NCI-H2081 (cell line): ENCODE measurements around the gene CCDC157.
"Not testable (repeated sequence)": the region's sequence is repeated elsewhere in the genome, so short reads cannot be mapped to it uniquely, and the experiment has no call there.

Experiments
- DNase-seq, 2 experiments: peaks; one replicate each; lab custom pipeline; 2025; lab: John Stamatoyannopoulos, UW

CCDC157 gene

DNA sequence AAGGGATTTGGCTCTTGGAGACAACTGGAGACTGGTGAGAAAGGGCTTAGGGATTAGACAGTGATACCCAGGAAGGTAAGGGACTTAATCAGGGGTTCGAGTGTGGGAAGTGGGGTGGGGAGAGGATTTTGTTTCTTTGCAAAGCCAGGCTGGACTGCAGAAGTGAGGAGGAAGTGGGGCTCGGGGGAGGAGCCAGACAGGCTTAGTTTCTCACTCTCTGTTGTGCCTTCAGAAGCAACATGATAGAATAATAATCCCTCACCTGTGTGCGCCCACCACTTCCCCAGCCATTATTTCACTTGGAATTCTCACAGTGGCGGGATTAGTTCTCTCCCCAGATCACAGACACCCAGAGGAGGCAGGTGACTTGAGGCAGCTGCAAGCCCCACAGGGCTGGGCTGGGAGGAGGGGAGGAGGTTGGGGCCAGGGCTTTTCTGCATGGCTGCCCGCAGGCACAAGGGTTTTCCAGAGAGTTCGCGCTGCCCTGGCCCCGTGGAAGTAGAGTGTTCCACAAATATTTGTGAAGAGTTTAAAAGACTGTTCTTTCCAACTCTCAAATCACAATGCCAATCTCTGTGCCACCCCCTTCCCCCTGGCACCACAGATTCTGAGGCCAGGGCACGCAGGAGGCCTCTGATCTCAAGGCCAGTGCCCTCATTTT is 36.0 kb downstream of the CCDC157 start:
- no peak for DNase-seq

DNA sequence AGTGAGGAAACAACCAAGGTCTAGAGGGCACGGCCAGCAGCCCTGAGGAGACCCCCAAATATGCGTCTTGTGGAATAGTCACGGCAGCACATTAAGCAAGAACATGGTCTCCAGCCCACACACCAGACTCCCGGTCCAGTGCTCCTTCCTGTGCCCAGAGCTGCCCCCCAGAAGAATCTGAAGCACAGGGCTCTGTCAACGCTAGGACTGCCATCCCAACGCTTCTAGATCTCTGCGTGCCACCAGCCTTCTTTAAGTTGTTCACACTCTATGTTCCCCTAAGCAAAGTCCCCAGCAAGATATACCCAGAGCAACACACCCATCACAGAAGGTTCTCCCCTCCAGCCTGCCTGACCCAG is 36.5 kb downstream of the CCDC157 start:
- no peak for DNase-seq

DNA sequence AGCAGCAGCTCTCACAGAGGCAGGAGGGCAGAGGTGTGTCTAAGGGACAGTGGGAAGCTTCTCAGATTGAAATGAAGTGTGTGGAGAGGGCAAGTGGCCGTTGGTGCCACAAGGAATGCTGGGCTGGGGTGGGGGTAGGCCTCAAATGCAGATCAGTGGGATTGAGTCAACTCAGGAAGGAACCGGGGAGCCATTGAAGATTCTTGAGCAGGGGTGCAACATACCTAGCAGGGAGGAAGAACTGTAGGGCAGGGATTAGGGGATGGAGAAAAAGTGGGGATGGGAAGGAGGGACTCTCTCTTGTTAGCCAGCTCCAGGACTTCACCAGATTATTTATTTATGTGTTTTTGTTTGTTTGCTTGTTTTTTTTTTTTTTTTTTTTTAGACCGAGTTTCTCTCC is 37.1 kb downstream of the CCDC157 start:
- no peak for DNase-seq

DNA sequence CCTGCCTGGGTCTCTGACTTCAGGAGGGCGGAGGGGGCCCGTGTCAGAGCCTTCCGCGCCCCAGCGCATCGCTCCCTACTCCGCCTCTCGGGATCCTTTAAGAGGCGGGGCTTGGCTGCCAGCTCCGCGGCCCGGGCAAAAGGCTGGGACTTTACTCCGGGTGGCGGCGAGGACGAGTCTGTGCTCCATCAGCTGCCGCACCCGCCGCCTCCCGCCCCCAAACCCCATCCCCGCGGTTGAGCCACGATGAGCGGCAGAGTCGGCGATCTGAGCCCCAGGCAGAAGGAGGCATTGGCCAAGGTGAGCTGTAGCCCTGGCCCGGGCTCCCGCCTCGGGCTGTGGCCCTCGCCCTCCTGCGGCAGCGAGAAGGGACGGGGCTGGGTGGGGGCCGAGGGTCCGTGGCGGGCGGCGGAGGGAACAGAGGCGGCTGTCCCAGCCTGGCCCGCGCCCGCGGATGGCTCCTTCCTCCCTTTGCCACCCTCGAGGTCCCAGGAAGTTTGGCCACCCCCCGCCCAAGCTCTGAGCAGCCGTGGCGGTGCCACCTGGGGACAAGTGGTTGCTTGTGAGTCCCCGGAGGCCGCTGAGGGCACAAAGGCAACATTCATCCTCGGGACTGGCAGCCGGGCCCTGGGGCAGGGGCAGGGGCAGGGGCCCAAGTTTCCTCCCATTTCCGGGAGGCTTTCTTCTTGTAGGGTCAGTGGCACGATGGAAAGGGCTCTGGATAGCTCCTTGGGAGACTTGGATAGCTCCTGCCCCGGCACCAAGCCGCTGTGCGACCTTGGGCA is 40.3 kb downstream of the CCDC157 start, which contains the start of gene SEC14L2:
Gene SEC14L2 (plus strand): TSS at position 148 of the 785 bp plus-strand sequence. CDS start 99 bp downstream, at position 247.
- peak; percentile 22 to 41 for DNase-seq

DNA sequence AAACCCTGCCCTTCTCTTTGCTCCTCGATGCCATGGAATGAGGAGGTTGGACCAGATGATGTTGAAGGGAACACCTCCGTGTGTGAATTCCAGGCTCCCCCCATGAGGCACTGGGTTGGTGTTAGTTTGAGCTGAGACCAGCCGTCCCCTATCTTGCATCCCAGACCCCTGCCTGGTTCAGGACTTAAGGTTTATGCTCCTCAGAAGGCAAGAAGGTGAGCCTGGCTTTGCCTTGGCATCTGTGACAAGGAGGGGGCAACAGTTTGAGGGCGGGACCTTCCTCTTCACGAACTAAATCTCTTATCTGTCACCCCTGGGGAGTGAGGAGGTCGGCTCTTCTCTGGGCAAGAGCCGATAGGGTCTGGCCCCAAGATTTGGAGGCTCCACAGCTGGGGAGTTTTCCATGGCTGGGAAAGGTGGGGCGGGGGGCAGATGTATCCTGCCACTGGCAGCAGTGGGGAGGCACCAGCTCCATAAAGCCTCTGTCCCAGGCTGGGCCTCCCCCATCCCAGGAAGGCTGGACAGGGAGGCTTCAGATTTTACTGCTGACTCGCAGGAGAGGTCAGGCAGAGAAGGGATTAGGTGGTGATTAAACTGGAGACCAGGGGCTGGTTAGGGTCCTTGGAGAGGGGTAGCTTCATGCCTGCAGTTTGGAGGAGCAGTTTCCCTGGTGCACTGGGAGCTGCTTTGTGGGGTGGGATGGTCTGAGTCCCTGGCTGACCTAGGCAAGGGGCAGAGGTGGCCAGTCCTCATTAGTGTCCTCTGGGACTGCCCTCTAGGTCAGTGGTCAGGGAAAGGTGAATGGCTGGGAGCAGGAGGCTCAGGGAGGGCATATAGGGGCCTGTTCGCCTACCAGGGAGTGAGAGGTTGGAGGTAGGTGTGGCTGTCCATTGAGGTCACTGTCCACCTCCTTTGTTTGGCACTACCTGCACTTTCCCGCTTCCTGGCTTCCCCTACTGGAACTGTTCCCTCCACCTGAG is 41.1 kb downstream of the CCDC157 start:
- no peak for DNase-seq

DNA sequence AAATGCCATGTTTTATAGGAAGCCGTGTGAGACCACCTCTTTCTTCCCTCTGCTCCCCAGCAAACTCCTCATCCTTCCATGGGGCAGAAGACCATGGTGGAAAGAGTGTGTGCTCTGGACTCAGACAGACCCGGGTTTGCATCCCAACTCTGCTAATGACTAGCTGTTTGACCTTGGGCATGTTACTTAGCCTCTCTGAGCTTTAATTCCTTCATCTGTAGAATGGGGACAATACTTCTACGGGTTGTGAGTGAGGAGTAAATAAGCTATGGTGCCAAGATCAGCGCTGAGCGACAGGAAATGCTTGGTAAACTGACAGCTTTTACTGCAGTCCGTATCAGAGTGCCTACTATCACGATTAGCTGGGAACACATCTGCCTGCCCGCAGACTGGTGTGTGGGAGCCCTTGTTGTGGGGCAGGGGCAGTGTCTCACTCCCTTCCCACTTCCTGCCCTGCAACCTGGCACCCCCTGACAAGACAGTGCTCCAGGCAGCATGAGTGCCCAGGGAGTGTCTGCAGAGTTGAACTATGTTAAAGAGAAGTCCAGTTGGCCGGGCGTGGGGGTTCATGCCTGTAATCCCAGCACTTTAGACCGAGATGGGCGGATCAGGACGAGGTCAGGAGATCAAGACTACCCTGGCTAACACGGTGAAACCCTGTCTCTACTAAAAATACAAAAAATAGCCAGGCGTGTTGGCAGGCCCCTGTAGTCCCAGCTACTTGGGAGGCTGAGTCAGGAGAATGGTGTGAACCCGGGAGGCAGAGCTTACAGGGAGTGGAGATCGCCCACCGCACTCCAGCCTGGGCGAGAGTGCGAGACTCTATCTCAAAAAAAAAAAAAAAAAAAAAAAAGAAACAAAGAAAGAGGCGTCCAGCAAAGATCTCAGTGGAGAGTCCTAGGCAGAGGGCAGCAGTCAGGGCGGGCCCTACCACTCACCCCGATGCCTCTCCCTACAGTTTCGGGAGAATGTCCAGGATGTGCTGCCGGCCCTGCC is 42.2 kb downstream of the CCDC157 start:
- DNase-seq: no peak

DNA sequence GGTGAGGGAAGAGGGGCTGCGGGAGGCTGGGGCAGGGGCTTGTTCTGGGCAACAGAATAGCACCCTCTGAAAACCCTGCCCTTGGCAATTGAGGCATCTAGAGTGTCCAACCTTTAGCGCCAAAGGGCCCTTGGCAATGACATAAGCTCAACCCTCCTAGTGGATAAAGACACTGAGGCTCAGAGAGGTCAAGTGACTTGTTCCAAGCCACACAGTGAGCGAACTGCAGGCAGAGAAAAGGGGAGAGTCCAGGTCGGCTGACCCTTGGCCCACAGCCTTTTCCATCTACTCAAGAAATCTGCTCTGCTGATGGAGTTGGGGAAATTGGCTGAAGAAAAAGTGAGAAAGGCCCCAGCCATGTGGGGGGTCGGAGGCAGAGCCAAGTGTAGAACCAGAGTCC is 42.9 kb downstream of the CCDC157 start:
- no peak for DNase-seq

DNA sequence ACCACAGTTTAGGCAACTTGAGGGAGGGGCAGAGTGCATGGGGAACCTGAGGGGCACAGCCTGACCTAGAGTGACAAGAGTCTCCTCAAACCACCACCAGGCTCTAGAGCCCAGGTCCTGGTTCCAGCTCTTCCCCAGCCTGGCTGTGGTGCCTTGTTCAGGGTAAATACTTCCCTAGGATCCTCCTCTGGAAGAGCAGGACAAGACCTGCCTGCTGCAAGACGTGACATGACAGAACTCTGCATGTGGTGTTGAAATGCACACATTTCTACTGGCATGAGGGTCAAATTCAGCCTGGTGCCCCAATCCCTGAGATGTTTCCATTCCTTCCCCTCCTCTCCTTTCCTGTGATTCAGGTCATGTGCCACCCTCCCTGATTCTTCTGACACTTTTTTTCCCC is 43.4 kb downstream of the CCDC157 start:
- DNase-seq: no peak

DNA sequence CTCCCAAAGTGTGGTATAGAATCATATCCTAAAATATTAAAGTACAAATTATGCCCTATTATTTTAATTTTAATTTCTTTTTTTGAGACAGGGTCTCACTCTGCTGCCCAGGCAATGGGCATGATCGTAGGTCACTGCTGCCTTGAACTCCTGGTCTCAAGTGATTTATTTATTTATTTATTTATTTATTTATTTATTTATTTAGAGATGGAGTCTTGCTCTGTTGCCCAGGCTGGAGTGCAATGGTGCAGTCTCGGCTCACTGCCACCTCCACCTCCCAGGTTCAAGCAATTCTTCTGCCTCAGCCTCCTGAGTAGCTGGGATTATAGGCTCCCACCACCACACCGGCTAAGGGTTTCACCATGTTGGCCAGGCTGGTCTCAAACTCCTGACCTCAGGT is 44.2 kb downstream of the CCDC157 start:
- not testable (repeated sequence) for DNase-seq

DNA sequence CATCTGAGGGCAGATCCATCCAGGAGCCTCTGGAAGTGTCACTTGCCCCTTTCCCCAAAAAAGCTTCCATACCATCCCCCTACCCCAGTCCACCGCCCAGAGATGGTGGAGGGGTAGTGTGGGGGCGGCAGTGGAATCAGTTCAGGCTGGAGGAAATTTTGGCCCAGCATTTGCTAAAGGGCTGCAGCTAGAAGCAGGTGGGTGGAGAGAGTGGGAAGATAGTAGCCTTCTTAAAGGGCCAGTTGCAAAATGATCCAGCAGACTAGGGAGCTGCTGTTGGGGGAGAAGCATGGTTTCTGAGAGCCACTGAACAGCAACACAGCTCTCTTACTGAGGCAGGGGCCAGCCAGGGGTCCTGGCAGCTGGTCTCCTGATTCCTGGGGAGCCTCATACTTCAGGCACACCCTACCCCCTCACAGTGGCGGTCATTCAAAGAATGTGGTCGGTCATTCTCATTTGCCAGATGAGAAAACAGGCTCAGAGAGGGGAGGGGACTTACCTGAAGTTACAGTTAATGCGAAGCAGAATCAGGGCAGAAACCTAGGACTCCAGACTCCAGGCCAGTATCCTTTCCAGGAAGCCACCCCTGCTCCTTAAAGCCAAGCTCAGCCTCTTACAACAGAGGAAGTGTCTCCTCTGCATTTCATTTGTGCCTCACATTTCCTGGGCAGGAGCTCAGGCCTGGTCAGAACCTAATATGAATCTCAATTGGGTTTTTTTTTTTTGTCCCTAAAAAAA is 45.4 kb downstream of the CCDC157 start:
- no peak for DNase-seq

DNA sequence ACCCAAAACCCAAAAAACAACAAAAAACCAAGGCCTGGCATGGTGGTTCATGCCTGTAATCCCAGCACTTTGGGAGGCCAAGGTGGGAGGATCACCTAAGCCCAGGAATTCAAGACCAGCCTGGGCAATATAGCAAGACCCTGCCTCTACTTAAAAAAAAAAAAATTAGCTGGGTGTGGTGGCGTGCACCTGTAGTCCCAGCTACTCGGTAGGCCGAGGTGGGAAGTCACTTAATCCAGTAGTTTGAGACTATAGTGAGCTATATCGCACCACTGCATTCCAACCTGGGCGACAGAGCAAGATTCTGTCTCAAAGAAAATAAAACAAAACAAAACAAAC is 45.9 kb downstream of the CCDC157 start:
- not testable (repeated sequence) for DNase-seq

DNA sequence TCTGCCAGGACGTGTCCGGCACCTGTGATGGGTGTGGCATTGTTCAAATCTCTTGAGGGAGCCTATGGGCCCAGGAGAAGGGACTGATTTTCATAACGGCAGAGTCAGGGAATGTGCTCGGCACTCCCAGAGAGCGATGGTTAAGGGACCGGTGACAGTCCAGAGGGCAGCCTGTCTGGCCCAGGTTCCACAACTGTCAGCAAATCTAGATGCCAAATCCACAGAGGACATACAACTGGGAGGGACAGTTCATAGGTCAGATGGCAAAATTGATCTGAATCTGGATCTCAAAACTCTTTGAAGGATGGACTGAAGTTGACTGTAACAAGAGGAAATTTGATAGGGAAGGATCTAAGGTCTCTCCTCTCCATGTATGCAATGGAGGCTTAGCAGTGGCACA is 47.5 kb downstream of the CCDC157 start:
- DNase-seq: no peak

DNA sequence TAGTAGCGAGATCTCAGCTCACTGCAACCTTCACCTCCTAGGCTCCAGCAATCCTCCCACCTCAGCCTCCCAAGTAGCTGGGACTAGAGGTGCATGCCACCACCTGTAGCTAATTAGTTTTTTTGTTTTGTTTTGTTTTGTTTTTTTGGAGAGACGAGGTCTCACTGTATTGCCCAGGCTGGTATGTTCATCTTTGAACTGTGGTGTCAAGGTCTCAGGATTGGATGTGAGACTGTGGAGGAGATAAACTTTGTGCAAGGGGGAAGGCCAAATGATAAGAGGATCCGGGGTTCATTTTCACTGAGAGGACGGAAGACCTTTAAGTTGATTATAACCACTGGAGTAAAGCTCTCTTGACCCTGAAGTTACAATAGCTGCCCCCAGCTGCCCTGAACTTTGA is 48.9 kb downstream of the CCDC157 start:
- no peak for DNase-seq

DNA sequence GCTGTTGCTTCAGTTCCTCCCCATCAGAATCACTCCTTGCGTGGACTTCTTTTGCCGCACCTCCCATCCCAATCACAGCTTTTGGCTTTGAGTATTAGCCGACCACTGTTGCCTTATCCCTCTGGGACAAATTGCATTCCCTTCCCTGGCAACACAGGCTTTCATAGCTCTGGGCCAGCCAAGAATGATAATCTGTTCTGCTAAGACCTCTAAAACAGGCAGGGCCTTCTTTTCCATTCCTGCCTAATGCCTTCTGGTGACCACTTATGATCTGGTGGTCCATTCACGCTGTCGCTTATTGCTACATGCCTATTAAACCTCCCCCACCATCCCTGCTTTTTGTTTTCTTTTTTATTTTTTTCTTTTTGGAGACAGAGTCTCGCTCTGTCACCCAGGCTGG is 49.6 kb downstream of the CCDC157 start:
- DNase-seq: no peak

DNA sequence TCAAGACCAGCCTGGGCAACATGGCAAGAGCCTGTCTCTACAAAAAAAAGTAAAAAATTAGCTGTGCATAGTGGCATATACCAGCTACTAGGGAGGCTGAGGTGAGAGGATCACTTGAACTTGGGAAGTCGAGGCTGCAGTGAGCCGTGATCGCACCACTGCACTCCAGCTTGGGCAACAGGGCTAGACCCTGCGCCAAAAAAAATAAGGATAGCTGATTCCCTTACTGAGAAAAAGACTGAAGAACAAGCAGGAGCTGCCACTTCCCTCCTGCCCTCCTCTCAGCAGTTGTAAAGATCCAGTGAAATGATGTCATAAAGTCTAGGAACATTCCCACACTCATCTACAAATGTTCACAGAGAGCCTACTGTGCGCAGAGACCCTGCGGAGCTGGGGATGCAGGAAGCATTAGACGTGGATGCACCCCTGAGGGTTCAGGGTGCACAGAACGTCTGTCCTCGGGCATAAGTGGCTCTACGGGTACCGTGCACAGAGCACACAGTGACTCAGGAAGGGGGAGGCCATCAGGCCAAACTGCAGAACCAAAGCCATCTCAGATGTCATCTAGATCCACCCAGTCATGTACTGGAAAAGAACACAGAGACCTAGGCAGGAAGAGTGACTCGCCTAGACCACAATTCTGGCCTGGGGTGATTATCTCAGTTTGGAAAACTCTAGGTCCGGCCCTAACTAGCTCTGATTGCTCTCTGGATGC is 51.7 kb downstream of the CCDC157 start:
- no peak for DNase-seq

DNA sequence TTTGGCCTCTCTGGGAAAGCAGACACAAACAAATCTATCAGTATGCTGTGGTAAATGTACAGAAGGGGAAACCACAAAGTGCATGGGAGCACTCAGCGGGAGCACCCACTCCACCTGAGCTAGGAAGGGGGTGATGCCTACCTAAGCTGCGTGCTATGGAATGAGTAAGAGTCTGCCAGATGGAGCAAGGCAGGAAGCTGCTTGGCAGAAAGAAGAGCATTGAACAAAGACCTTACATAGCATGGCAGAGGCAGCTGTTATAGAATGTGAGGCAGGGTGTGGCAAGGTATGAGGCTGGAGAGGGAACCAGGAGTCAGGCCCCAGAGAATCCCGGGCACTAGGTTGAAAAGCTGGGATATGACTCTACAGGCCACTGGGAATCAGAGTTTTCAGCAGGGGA is 55.0 kb downstream of the CCDC157 start:
- DNase-seq: no peak

DNA sequence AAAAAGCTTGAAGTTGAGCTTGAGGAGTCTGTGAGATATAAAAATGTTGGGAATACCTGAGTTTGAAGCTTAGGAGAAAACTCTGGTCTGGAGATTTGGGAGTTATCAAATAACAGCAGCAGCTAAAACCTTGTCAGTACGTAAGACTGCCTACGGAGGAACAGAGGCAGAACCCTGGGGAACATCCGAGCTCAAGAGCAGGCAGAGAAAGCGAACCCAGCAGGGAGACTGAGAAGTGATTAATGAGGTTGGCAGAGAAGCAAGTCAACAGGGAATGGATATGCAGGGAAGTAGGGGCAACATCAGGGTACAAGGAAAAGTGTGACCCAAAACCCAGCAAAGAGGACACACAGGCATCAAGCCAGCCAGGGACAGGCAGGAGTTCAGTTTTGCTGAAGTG is 56.2 kb downstream of the CCDC157 start:
- DNase-seq: no peak

DNA sequence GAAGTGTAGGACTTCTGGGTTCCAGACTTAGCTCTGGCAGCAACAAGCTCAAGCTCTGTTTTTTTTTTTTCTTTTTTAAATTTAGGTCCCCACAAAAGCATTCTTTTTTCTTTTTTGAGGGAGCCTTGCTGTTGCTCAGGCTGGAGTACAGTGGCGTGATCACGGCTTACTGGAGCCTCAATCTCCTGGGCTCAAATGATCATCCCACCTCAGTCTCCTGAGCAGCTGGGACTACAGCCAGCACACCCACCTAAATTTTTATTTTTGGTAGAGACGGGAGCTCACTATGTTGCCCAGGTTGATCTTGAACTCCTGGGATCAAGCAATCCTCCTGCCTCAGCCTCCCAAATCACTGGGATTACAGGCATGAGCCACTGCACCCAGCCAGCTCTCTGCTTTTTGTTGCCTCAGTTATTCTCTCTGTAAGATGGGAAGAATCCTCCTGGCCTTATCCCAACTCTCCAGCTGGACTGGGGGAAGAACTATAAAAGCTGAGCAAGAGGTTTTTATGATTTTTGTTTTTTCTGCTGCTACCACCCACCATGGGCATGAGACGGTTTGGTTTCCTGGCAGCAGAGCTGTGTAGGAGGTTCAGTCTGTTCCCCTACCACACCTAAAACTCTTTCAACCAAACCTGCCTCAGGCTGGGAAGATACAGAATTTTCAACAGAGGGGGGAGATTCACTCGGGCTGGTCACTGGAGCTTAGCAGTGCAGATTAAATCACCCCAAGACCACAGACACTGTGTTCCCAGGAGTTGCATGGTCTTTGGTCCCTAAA is 57.1 kb downstream of the CCDC157 start:
- DNase-seq: no peak

DNA sequence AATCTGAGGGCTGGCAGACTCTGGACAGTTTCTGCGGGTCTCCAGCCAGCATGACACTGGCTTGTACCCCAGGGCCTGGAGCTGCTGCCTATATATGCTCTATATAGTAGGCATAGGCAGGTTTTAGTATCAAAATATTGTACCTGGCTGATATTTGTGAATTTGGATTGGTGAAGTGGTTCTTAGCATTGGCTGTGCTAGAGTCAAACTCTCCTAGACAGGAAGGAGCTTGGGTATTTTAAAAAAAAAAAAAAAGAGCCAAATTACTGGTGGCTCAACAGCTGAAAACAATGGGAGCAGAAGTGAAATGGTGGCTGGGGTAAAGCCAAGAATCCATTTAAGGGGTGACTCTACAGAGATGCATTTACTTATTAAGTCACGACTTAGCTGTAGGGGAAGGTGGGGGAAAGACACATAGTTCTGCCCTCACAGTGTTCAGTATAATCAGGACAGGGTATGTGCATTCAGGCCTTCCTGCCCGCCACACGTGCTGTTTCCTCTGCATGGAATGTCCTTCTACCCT is 57.8 kb downstream of the CCDC157 start:
- DNase-seq: no peak
